ENCODE data around the gene CNOT9.
A peak's percentile ranks its signal among the peaks of the same experiment; 100 is the strongest.

The CNOT9 gene

DNA sequence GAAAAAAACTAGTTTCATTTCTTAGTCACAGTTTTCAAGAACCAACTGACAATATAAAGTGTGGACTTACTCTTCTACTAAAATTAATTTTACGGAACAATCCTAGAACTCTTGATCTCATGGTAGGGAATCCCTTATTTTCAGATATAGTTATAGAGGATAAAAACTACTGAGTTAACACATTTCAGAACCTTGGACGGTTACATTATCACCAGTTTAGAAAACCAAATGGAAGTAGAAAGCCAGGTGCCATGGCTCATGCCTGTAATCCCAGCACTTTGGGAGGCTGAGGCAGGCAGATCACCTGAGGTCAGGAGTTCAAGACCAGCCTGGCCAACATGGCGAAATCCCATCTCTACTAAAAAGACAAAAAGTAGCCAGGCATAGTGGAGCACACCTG lies 14.4 kb upstream of the CNOT9 start:
- TF ChIP-seq, protein P1, sequence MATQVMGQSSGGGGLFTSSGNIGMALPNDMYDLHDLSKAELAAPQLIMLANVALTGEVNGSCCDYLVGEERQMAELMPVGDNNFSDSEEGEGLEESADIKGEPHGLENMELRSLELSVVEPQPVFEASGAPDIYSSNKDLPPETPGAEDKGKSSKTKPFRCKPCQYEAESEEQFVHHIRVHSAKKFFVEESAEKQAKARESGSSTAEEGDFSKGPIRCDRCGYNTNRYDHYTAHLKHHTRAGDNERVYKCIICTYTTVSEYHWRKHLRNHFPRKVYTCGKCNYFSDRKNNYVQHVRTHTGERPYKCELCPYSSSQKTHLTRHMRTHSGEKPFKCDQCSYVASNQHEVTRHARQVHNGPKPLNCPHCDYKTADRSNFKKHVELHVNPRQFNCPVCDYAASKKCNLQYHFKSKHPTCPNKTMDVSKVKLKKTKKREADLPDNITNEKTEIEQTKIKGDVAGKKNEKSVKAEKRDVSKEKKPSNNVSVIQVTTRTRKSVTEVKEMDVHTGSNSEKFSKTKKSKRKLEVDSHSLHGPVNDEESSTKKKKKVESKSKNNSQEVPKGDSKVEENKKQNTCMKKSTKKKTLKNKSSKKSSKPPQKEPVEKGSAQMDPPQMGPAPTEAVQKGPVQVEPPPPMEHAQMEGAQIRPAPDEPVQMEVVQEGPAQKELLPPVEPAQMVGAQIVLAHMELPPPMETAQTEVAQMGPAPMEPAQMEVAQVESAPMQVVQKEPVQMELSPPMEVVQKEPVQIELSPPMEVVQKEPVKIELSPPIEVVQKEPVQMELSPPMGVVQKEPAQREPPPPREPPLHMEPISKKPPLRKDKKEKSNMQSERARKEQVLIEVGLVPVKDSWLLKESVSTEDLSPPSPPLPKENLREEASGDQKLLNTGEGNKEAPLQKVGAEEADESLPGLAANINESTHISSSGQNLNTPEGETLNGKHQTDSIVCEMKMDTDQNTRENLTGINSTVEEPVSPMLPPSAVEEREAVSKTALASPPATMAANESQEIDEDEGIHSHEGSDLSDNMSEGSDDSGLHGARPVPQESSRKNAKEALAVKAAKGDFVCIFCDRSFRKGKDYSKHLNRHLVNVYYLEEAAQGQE (IDR thresholded peaks at IDR 0.05; ENCODE audit: low read depth), result peak; percentile 54; the same call in 1 of the 2 replicates

DNA sequence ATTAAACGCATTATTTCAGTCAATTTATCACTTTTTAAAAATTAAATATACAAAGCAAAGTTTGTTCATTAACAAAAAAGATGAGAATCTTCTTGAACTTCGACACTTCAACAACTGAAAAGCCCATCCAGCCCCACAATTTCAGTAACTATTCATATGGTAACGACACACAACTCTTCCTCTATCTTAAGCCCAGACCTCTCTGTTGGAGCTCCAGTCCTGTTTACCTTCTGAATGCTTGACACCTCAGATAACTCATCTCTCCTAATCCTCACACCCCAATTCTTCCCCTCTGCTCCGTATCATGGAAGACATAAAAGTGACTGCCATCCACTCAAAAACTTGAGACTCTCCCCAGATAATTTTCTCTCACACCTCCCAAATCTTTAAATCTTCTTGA lies 13.1 kb upstream of the CNOT9 start:
- TF ChIP-seq NFIC (IDR thresholded peaks at IDR 0.05) (no peak), TEAD4 (IDR thresholded peaks at IDR 0.05) (no peak), RAD21 (IDR thresholded peaks at IDR 0.05; ENCODE audit: low read depth) (no peak), ZBTB7A (IDR thresholded peaks at IDR 0.05; ENCODE audit: low read depth) (no peak), YY1 (IDR thresholded peaks at IDR 0.05; ENCODE audit: low read depth) (no peak), FOXM1 (IDR thresholded peaks at IDR 0.05; ENCODE audit: borderline replicate concordance, low read depth) (no peak), EP300 (IDR thresholded peaks at IDR 0.05; ENCODE audit: borderline replicate concordance) (no peak), CREB1 (IDR thresholded peaks at IDR 0.05; ENCODE audit: low read depth) (no peak), TCF12 (IDR thresholded peaks at IDR 0.05; ENCODE audit: low read depth) (no peak)
- TF ChIP-seq, protein P2, sequence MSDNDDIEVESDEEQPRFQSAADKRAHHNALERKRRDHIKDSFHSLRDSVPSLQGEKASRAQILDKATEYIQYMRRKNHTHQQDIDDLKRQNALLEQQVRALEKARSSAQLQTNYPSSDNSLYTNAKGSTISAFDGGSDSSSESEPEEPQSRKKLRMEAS (IDR thresholded peaks at IDR 0.05), result no peak
- TF ChIP-seq, protein P3, sequence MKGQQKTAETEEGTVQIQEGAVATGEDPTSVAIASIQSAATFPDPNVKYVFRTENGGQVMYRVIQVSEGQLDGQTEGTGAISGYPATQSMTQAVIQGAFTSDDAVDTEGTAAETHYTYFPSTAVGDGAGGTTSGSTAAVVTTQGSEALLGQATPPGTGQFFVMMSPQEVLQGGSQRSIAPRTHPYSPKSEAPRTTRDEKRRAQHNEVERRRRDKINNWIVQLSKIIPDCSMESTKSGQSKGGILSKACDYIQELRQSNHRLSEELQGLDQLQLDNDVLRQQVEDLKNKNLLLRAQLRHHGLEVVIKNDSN (IDR thresholded peaks at IDR 0.05), result no peak

DNA sequence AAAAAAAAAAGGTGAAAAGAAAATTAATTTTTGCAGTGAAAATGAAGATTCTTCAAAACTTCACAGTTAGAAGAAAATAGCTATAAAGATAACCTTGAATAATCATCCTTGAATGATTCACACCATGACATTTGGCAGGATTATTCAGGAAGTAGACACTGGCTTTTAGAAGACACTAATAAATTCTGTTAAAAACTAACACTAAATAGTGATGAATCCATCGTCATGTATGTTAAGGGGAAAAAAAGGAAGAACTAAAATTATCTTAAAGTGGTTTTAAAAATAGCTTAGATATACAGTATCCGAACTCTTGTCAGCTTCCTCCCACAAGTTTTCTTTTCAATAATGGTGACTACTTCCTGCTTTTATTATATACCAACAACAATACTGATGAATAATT lies 10.7 kb upstream of the CNOT9 start:
- TF ChIP-seq EP300 (IDR thresholded peaks at IDR 0.05; ENCODE audit: borderline replicate concordance) (no peak), ZBTB7A (IDR thresholded peaks at IDR 0.05; ENCODE audit: low read depth) (no peak), CEBPB (IDR thresholded peaks at IDR 0.05) (no peak), YY1 (IDR thresholded peaks at IDR 0.05; ENCODE audit: low read depth) (no peak), EGR1 (IDR thresholded peaks at IDR 0.05) (no peak), NFIC (IDR thresholded peaks at IDR 0.05) (no peak), RAD21 (IDR thresholded peaks at IDR 0.05; ENCODE audit: low read depth) (no peak), CREB1 (IDR thresholded peaks at IDR 0.05; ENCODE audit: low read depth) (no peak), TEAD4 (IDR thresholded peaks at IDR 0.05) (no peak), FOXM1 (IDR thresholded peaks at IDR 0.05; ENCODE audit: borderline replicate concordance, low read depth) (no peak), TAF1 (IDR thresholded peaks at IDR 0.05; ENCODE audit: low read depth) (no peak)
- TF ChIP-seq, protein P3 (IDR thresholded peaks at IDR 0.05), result no peak
- TF ChIP-seq, protein P1 (IDR thresholded peaks at IDR 0.05; ENCODE audit: low read depth), result no peak
- TF ChIP-seq, protein P2 (IDR thresholded peaks at IDR 0.05), result no peak

DNA sequence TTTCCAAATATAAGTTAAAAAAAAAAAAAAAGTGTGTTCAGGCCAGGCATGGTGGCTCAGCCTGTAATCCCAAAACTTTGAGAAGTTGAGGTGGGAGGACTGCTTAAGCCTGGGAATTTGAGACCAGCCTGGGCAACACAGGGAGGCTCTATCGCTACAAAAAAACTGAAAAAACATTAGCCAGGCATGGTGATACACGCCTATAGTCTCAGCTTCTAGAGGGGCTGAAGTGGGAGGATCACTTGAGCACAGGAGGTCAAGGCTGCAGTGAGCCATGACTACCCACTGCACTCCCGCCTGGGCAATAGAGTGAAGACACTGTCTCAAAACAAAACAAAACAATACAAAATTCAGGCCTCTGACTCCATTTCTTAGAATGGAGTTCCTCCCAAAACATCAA lies 9.7 kb upstream of the CNOT9 start:
- no peak for TF ChIP-seq NFIC (IDR thresholded peaks at IDR 0.05)
- no peak for TF ChIP-seq ZBTB7A (IDR thresholded peaks at IDR 0.05; ENCODE audit: low read depth)
- TF ChIP-seq FOXM1 (IDR thresholded peaks at IDR 0.05; ENCODE audit: borderline replicate concordance, low read depth), result no peak
- TF ChIP-seq TEAD4 (IDR thresholded peaks at IDR 0.05), result no peak
- TF ChIP-seq CEBPB (IDR thresholded peaks at IDR 0.05), result no peak
- TF ChIP-seq EGR1 (IDR thresholded peaks at IDR 0.05), result no peak
- no peak for TF ChIP-seq TAF1 (IDR thresholded peaks at IDR 0.05; ENCODE audit: low read depth)
- TF ChIP-seq RAD21 (IDR thresholded peaks at IDR 0.05; ENCODE audit: low read depth), result no peak
- TF ChIP-seq, protein P1 (IDR thresholded peaks at IDR 0.05; ENCODE audit: low read depth), result no peak
- TF ChIP-seq, protein P3 (IDR thresholded peaks at IDR 0.05), result no peak
- TF ChIP-seq EP300 (IDR thresholded peaks at IDR 0.05; ENCODE audit: borderline replicate concordance), result no peak
- TF ChIP-seq TCF12 (IDR thresholded peaks at IDR 0.05; ENCODE audit: low read depth), result no peak
- TF ChIP-seq, protein P2 (IDR thresholded peaks at IDR 0.05), result no peak
- no peak for TF ChIP-seq CREB1 (IDR thresholded peaks at IDR 0.05; ENCODE audit: low read depth)
- no peak for TF ChIP-seq YY1 (IDR thresholded peaks at IDR 0.05; ENCODE audit: low read depth)

All from Ishikawa (cell line).